Stimulated activated CD4-positive, alpha-beta T cell treated with anti-CD3 and anti-CD28 coated beads, Interleukin-4, amount 100 ng/mL, for 48 hours (primary cell): Measurements from ENCODE around the gene ZNRD2.

Source experiments
- DNase-seq, 2 donors: peaks; one replicate each; pipeline ENCODE4 v3.0.0-alpha.2; 2020; ENCODE audit warnings: low read depth in 2 of 2

The ZNRD2 gene

GRCh38 chr11:65573391-65574079 is 3.3 kb downstream of the ZNRD2 start:
- DNase-seq, result no peak

DNA sequence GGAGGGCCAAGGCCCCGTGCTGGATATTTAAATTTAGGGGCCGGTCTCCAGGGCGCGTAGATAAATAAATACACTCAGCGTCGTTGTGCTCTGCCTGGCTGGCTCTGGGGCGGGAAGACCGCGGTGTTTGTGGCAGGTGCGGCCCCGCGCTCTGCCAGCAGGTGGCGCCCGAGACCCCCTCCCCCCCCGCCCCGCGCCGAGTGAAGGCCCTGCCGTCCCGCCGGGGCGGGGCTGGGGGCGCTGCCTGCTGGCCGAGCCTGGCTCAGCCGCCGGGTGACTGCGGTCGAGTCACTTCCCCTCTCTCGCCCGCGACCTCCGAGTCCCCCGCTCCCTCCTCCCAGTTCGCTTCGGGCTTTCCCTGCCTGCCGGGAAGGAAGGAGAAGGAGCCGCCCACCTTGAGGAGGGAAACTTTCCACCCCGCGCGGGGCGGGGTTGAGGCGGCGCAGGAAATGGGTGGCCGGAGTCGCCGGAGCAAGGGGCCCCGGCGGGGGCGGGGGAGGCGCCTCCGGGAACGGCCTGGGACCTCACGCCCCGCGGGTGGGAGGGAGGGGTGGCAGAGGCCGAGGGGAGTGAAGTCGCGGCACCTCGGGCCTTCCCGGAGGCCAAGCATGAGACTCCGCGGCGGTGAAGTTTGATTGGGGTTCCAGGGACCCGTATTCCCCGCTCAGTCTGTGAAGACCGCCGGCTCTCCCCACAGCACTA is 4.0 kb downstream of the ZNRD2 start:
- peak; percentile 81 to 92 for DNase-seq

GRCh38 chr11:65574811-65575567 is 4.7 kb downstream of the ZNRD2 start:
- no peak for DNase-seq

DNA sequence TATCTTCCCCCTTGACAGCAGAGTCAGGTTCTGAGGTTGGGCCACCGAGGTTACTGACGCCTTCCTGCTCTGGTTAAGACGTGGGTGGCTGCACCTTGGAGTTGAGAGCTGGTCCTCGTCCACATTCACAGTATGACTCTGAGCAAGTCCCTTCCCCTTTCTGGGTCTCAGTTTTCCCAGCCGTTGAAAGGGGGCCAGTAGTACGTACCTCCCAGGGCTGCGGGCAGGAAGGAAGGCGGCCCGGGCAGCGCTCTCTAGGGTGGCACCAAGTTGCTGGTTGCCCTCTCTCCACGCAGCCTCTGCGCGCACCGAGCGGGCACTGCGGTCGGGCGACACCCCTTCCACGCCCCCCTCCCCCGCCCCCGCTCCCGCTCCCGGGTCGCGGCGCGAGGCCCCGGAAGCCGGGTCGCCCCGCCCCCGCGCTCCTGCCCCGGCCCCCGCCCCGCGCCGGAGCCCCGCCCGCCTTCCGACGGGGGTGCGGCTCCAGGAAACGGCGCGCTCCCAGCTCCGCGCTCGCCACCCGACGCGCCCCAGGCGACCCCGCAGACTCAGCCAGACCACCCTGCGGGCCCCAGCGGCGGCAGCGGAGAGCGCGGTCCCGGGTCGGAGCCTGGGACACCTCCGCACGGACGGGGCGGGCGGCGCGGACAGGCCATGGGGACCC is 5.4 kb downstream of the ZNRD2 start, which contains the start of gene EHBP1L1:
Gene EHBP1L1 (plus strand): TSS at position 486 of the 664 bp plus-strand sequence. CDS start 250 bp downstream, outside the sequence.
- DNase-seq, result peak; percentile 61 to 76

DNA sequence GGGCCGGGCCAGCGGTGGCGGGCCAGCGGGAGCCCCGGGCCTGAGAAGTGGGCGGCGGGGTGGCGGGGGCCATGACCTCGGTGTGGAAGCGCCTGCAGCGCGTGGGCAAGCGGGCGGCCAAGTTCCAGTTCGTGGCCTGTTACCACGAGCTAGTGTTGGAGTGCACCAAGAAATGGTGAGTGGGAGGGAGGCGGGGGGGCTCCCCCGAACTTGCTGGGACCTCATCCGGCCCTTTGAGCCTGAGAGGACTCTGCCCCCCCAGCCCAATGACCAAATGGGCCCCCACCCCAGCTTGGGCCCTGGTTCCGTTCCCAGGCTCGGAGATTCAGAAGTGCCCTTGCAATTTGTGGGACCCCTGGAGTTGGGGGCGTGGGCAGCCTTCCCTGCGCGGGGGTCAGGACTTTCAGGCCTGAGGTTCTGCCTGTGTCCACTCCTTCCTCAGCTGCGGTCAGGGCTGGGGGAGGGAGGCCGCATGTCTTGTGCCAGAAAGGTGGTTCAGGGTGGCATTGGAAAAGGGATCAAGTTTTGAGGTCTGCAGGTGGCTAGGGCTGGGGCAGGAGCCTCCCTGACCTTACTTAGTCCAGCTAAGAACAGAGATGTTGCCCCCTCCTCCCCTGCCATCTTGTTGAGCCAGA is 6.1 kb downstream of the ZNRD2 start:
- DNase-seq, result no peak

- no peak for DNase-seq
These were observed 6.8 kb downstream of the ZNRD2 start for GRCh38 chr11:65576867-65577755.

GRCh38 chr11:65577756-65578109 is 7.5 kb downstream of the ZNRD2 start:
- no peak for DNase-seq

- no peak for DNase-seq
These were observed 7.9 kb downstream of the ZNRD2 start for GRCh38 chr11:65578134-65578533.

- DNase-seq, result no peak
These were observed 8.4 kb downstream of the ZNRD2 start for GRCh38 chr11:65578667-65579066.

GRCh38 chr11:65579291-65579690 is 9.0 kb downstream of the ZNRD2 start:
- no peak for DNase-seq

- DNase-seq, result no peak
These were observed 9.9 kb downstream of the ZNRD2 start for GRCh38 chr11:65580031-65580692.

DNA sequence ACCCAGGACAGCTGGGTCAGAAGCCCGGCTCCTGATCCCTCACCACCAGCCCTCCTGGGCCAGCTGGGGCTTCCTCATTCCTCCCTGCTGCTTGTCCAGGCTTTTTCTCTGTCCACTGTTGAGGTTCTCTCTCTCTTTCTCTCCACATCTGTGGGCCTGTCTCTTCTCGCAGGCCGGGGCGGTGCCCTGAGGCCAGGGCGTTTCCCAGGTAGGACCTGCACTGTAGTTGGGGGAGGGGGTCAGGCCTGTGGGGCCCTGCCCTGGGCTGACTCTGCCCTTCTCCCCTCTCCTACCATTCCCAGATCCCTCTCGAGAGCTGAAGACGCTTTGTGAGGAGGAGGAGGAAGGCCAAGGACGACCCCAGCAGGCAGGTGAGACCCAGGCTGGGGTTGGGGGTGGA is 10.5 kb downstream of the ZNRD2 start:
- no peak for DNase-seq

GRCh38 chr11:65581928-65582327 is 11.7 kb downstream of the ZNRD2 start:
- no peak for DNase-seq

DNA sequence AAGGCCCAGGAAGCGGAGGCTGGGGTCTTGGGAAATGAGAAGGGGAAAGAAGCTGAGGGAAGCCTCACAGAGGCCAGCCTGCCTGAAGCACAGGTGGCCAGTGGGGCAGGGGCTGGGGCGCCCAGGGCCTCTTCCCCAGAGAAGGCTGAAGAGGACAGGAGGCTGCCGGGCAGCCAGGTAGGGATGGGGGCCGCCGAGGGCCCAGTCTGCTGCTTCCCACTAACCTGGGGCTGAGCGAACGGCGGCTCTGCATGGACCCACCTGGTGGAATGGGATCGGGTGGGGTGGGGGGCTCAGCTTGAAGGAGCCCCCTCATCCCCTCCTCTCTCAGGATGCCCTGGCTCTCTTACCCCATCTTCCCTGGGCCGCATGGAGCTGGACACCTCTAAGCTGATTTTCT is 13.3 kb downstream of the ZNRD2 start:
- DNase-seq, result no peak

DNA sequence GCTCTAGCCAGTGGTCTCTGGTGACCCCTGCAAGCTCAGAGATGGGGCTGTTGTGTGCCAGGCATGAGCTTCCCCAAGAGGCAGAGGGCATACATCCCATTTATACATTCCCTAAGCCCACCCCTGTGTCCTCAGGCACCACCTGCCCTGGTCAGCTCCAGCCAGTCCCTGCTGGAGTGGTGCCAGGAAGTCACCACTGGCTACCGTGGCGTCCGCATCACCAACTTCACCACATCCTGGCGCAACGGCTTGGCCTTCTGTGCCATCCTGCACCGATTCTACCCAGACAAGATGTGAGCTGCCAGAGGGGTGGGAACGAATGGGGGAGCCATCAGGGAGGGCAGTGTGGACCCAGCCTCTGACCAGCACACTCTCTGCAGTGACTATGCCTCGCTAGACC is 13.8 kb downstream of the ZNRD2 start:
- no peak for DNase-seq

GRCh38 chr11:65584723-65585171 is 14.5 kb downstream of the ZNRD2 start:
- DNase-seq, result no peak

GRCh38 chr11:65585396-65586246 is 15.3 kb downstream of the ZNRD2 start:
- DNase-seq, result no peak

DNA sequence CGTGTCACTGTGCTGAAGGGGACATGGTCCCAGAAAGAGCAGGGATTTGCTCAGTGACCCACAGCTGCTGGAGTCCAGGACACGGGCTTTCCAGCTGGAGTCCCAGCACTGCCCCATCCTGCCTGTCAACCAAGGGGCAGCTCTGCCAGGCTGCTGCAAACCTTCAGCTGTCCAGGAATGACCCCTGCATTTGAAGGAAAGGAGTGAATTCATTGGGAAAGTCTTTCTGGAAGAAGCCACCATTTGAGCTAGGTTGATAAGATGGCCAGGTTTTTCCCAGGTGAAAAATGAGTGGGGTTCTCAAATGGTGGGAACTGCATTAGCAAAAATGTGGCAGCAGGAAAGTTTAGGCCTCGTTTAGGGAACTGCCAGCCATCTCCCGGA is 16.0 kb downstream of the ZNRD2 start:
- DNase-seq, result no peak

GRCh38 chr11:65586676-65587075 is 16.4 kb downstream of the ZNRD2 start:
- no peak for DNase-seq
